Panc1 (cell line): ENCODE data around the gene MACROD1.

ENCODE experiments used
- POLR2AphosphoS5 ChIP-seq: IDR thresholded peaks from 2 replicates; pipeline ENCODE4 v1.6.1; 2012; ENCODE audit warnings: mild to moderate bottlenecking, low read depth, low read length, moderate library complexity
- TF ChIP-seq, protein P1 (sequence below), 2 experiments: IDR thresholded peaks; 2 replicates each; pipeline ENCODE4 v1.6.1; 2011 to 2012; ENCODE audit warnings: low read depth in 2 of 2, control low read depth in 1 of 2, low read length in 1 of 2, mild to moderate bottlenecking in 1 of 2, moderate library complexity in 1 of 2; ENCODE audit not compliant: insufficient read depth in 1 of 2

DNA sequence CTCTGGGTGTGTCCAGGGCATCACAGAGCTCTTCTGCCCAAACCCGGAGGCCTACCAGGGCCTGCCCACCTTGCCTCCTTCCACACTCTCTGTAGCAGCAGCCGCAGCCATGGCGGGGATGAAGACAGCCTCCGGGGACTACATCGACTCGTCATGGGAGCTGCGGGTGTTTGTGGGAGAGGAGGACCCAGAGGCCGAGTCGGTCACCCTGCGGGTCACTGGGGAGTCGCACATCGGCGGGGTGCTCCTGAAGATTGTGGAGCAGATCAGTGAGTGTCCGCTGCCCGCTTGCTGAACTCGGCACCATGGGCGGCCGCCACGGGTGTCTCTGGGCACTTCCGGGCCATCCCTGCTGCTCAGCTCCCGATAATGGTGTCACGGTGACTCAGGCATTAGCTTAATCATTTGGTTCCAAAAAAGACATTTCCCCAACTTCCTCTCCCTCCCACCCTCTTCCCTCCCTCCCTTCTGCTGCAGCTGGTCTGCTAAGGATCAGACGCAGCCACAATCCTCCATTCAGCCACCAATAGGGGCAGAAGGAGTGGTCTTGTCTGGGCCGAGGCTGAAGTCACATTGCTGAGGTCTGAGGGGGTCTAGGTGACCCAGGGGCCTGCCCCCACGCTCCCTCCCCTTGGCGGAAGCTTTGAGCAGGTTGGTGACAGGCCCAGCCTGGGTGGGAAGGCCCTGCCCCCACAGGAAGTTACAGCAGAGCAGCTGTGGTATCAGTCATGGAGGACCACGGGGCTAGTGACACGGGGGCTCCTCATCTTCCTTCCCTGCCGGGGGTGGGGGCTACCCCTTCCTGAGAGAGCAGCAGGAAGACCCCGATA is 41.6 kb upstream of the MACROD1 start:
- no peak for TF ChIP-seq POLR2AphosphoS5
- TF ChIP-seq, protein P1, sequence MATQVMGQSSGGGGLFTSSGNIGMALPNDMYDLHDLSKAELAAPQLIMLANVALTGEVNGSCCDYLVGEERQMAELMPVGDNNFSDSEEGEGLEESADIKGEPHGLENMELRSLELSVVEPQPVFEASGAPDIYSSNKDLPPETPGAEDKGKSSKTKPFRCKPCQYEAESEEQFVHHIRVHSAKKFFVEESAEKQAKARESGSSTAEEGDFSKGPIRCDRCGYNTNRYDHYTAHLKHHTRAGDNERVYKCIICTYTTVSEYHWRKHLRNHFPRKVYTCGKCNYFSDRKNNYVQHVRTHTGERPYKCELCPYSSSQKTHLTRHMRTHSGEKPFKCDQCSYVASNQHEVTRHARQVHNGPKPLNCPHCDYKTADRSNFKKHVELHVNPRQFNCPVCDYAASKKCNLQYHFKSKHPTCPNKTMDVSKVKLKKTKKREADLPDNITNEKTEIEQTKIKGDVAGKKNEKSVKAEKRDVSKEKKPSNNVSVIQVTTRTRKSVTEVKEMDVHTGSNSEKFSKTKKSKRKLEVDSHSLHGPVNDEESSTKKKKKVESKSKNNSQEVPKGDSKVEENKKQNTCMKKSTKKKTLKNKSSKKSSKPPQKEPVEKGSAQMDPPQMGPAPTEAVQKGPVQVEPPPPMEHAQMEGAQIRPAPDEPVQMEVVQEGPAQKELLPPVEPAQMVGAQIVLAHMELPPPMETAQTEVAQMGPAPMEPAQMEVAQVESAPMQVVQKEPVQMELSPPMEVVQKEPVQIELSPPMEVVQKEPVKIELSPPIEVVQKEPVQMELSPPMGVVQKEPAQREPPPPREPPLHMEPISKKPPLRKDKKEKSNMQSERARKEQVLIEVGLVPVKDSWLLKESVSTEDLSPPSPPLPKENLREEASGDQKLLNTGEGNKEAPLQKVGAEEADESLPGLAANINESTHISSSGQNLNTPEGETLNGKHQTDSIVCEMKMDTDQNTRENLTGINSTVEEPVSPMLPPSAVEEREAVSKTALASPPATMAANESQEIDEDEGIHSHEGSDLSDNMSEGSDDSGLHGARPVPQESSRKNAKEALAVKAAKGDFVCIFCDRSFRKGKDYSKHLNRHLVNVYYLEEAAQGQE (IDR thresholded peaks at IDR 0.05; ENCODE audit: insufficient read depth in 1 of 2, low read depth in 2 of 2, low read length in 1 of 2) = no peak
